Effector memory CD4-positive, alpha-beta T cell (primary cell): ENCODE measurements around the gene PIAS4.

Experiments used
- DNase-seq, 3 donors: peaks; one replicate each; pipeline ENCODE4 v3.0.0-alpha.2; 2020
- H3K27ac ChIP-seq: 2 replicates; pipeline ENCODE4 v1.7.0; 2013; ENCODE audit warnings: mild to moderate bottlenecking, low read length, moderate library complexity; ENCODE audit not compliant: insufficient read depth, poor library complexity, severe bottlenecking
- H3K27me3 ChIP-seq: replicated peaks from 2 replicates; pipeline ENCODE4 v1.7.0; 2013; ENCODE audit warnings: mild to moderate bottlenecking, low read length; ENCODE audit not compliant: insufficient read depth, control insufficient read depth, poor library complexity, severe bottlenecking
- H3K36me3 ChIP-seq: 2 replicates; pipeline ENCODE4 v1.7.0; 2013; ENCODE audit warnings: mild to moderate bottlenecking, low read length, moderate library complexity; ENCODE audit not compliant: control insufficient read depth, insufficient read depth
- H3K4me1 ChIP-seq: 2 replicates; pipeline ENCODE4 v1.7.0; 2013; ENCODE audit warnings: low read length, mild to moderate bottlenecking; ENCODE audit not compliant: control insufficient read depth, insufficient read depth, poor library complexity, severe bottlenecking
- H3K4me3 ChIP-seq: 2 replicates; pipeline ENCODE4 v1.7.0; 2013; ENCODE audit warnings: low read length, low read depth, mild to moderate bottlenecking; ENCODE audit not compliant: insufficient read depth, poor library complexity, severe bottlenecking
- H3K9me3 ChIP-seq: 2 replicates; pipeline ENCODE4 v1.7.0; 2013; ENCODE audit warnings: mild to moderate bottlenecking, low read length, moderate library complexity; ENCODE audit not compliant: control insufficient read depth

PIAS4 gene

GRCh38 chr19:4053423-4054324 is 46.1 kb downstream of the PIAS4 start:
- Histone ChIP-seq H3K9me3 (no peaks in the 10 kb centered on the region), H3K4me3 (no peak overlapping the region), H3K27ac (no peak overlapping the region), H3K4me1 (peaks cover 10% of the 10 kb centered on the region), H3K36me3 (peaks cover 52% of the 10 kb centered on the region), H3K27me3 (no peaks in the 10 kb centered on the region)
- no peak for DNase-seq

- H3K4me1 ChIP-seq = peaks cover 20% of the 10 kb centered on the region
- H3K4me3 ChIP-seq = no peak overlapping the region
- no peaks in the 10 kb centered on the region for H3K9me3 ChIP-seq
- peaks cover 51% of the 10 kb centered on the region for H3K36me3 ChIP-seq
- H3K27ac ChIP-seq = no peak overlapping the region
- DNase-seq = no peak
- H3K27me3 ChIP-seq = no peaks in the 10 kb centered on the region
Measured at GRCh38 chr19:4054441-4055208, 47.1 kb downstream of the PIAS4 start.

DNA sequence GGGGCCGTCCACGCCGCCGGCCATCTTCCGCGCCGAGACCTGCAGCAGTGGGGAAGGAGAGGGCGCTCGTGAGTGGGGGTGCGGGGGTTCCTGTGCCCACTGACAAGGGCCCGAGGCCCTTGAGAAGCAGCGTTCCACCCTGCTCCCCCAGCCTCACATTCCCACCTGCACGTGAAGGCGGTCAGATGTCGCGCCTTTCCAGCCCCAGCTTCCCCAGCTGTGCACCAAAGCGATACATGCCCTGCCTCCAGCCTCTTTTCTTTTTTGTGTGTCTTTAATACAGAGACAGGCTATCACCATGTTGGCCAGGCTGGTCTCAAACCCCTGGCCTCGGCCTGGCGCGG is 47.6 kb downstream of the PIAS4 start:
- Histone ChIP-seq H3K4me1 (peaks cover 23% of the 10 kb centered on the region), H3K36me3 (peaks cover 51% of the 10 kb centered on the region), H3K27ac (no peak overlapping the region), H3K4me3 (no peak overlapping the region), H3K9me3 (no peaks in the 10 kb centered on the region), H3K27me3 (no peaks in the 10 kb centered on the region)
- DNase-seq = no peak

GRCh38 chr19:4057931-4058692 is 50.6 kb downstream of the PIAS4 start:
- no peaks in the 10 kb centered on the region for H3K9me3 ChIP-seq
- no peaks in the 10 kb centered on the region for H3K27me3 ChIP-seq
- H3K4me3 ChIP-seq = no peak overlapping the region
- H3K36me3 ChIP-seq = peaks cover 28% of the 10 kb centered on the region
- H3K4me1 ChIP-seq = peaks cover 53% of the 10 kb centered on the region
- no peak for DNase-seq
- peak overlapping the region; percentile 81 for H3K27ac ChIP-seq

- Histone ChIP-seq H3K4me1 (peaks cover 60% of the 10 kb centered on the region), H3K27ac (peak overlapping the region; percentile 81)
Measured at GRCh38 chr19:4058693-4059452, 51.3 kb downstream of the PIAS4 start.

GRCh38 chr19:4059453-4059871 is 51.9 kb downstream of the PIAS4 start:
- Histone ChIP-seq H3K4me1 (peaks cover 65% of the 10 kb centered on the region), H3K27ac (peak overlapping the region; percentile 81), H3K27me3 (no peaks in the 10 kb centered on the region), H3K9me3 (no peaks in the 10 kb centered on the region), H3K36me3 (peaks cover 16% of the 10 kb centered on the region), H3K4me3 (no peak overlapping the region)
- no peak for DNase-seq

More at GRCh38 chr19:4058693-4059452, 51.3 kb downstream of the PIAS4 start:
- Histone ChIP-seq H3K36me3 (peaks cover 20% of the 10 kb centered on the region), H3K9me3 (no peaks in the 10 kb centered on the region), H3K27me3 (no peaks in the 10 kb centered on the region), H3K4me3 (no peak overlapping the region)
- no peak for DNase-seq

DNA sequence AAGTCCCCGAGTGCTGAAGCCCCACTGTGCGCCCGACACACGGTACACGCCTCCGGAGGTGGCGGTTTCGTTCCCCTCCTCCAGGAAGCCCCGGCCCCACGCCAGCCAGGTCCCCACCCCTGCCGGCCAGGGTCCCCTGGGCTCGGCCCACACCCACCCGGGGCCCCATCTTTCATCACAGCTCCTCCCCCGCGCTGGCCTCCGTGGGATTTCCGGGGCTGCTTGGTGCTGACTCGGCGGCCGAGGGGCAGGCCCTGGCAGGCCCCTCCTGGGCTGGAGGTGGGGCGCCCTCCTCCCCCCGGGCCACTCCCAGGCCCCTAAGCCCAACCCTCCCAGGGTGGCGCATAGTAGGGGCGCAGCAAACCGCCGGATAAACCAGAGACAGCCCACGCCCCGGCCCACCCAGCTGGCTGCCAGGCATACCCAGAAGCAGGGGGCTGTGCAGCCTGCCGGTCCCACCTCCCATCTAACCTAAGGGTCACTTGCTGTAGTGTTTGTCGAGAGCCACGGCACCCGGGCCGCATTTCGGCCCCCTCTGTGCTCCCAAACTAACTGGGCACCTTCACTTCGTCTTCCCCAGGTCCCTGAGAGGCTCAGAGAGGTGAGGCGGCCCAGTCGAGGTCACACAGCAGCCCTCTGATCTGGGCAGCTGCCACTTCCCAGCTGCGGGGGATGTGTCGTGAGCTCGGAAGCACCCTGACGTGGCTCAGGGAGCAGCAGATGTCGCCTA is 52.5 kb downstream of the PIAS4 start:
- no peaks in the 10 kb centered on the region for H3K9me3 ChIP-seq
- peaks cover 70% of the 10 kb centered on the region for H3K4me1 ChIP-seq
- peaks cover 10% of the 10 kb centered on the region for H3K36me3 ChIP-seq
- H3K27ac ChIP-seq = peak overlapping the region; percentile 81
- peak overlapping the region; percentile 4 for H3K4me3 ChIP-seq
- peak; percentile 46 to 71 (median 69) for DNase-seq
- H3K27me3 ChIP-seq = no peaks in the 10 kb centered on the region

DNA sequence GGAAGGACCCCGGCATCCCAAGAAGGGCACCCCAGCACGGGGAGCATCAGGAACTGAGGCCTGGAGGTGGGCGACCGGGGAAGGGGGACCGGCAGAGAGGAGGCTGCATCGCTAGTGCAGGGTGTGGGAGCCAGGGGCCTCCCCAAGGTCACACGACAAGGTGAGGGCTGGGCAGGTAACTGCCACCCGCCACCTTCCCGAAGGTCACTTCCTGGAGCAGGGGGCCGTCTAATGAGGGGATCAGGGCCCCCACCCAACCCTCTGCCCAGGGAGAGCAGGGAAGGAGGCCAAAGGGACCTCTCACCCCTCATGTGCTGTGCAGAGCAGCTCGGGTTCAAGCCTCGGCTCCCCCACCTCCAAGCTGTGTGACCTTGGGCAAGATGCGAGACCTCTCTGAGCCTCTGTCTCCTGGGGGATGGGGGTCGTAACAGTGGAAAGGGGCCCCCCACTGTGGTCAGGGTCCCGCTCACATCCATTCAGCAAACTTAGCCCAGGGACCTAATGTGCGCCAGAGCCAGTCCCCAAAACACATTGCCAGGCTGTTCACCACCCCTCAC is 53.2 kb downstream of the PIAS4 start:
- Histone ChIP-seq H3K27ac (peak overlapping the region; percentile 81), H3K4me3 (peak overlapping the region; percentile 4), H3K9me3 (no peaks in the 10 kb centered on the region), H3K27me3 (no peaks in the 10 kb centered on the region), H3K36me3 (peaks cover 6% of the 10 kb centered on the region), H3K4me1 (peaks cover 70% of the 10 kb centered on the region)
- DNase-seq = no peak
